HCEC 1CT (cell line): ENCODE measurements around the gene ELF3.
"Not testable (repeated sequence)": the region's sequence is repeated elsewhere in the genome, so short reads cannot be mapped to it uniquely, and the experiment has no call there.

ENCODE experiments used
- DNase-seq: peaks from one replicate; pipeline ENCODE4 v3.0.0-alpha.2; 2017

Gene ELF3

GRCh38 chr1:202010180-202011015 is at the start of gene ELF3:
ELF3 (plus strand) TSS chr1:202010587; CDS start chr1:202011137, 550 bp downstream.
- no peak for DNase-seq

- not testable (repeated sequence) for DNase-seq
Observed at GRCh38 chr1:201962382-201962781, 48.0 kb upstream of the ELF3 start.

GRCh38 chr1:201964261-201964660 is 46.1 kb upstream of the ELF3 start:
- DNase-seq: peak; percentile 72

GRCh38 chr1:201966171-201966570 is 44.2 kb upstream of the ELF3 start:
- DNase-seq: no peak

GRCh38 chr1:201968202-201968925 is 42.0 kb upstream of the ELF3 start:
- DNase-seq: no peak

DNA sequence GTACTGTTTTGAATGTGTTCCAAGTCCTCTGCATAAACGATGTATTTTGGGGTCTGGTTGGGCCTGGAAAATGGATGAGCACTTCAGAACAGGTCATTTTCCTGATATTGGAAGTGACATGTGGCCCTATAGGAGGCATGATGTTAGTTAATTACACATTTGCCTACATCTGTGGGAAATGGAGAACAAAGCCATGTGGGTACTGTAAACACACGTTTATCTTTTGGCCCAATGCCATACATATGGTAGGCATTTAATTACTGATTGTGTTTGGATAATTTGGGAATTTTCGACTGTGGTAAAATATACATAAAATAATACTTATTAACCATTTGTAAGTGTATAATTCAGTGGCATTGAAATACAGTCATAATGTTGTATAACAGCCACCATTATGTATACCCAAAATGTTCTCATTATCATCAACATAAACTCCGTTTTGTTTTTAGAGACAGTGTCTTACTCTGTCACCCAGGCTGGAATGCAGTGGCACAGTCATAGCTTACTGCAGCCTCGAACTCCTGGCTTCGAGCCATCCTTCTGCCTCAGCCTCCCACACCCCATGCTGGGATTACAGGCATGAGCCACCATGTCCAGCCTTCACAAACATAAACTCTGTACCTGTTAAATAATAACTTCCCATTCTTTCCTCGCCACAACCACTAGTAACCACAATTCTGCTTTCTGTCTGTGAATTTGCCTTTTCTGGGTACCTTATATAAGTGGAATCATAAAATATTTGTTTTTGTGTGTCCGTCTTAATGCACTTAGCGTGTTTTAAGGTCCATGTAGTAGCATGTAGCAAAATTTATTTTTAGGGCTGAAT is 39.8 kb upstream of the ELF3 start:
- no peak for DNase-seq

DNA sequence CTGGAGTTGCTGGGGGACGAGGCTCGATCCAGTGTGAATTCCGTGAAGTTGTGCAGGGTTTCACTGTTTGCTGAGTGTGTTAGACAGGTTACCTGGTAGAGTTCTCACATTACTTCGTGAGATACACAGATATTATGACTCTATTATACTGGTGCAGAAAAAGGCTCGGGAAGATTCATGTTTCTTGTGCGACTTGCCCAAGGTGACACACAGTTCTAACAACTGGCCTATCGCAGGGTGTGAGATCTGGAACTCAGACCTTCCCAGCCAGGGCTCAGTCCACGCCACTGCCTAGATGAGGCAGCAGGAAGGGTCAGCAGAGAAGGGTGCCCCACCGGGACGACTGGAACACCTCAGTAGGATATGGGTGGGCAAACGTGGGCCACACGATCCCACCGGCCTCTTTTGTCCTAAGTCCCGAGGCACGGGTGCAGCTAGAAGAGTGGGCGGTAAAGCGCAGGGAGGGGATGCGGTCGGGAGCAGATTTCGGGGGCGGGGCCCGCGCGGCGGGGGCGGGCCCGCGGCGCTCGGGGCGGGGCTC is 28.2 kb upstream of the ELF3 start:
- DNase-seq: no peak

DNA sequence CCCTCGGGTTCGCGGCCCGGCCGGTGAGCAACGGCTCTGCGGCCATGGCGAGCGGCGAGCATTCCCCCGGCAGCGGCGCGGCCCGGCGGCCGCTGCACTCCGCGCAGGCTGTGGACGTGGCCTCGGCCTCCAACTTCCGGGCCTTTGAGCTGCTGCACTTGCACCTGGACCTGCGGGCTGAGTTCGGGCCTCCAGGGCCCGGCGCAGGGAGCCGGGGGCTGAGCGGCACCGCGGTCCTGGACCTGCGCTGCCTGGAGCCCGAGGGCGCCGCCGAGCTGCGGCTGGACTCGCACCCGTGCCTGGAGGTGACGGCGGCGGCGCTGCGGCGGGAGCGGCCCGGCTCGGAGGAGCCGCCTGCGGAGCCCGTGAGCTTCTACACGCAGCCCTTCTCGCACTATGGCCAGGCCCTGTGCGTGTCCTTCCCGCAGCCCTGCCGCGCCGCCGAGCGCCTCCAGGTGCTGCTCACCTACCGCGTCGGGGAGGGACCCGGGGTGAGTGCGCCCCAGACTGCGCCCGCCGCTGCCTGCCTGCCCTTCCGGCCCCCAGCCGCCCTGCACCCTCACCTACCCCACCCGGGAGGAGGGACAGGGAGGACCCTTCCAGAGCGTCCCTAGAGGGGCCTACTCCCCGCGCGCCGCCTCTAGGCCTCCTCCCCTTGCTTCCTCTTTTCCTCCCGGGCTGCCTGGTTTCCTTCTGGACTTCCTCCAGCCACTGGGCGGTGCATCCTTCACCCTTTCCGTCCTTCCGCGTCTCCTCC is 27.6 kb upstream of the ELF3 start, which contains the start of gene RNPEP:
TSS of gene RNPEP (plus strand) at position 26 of the 757 bp plus-strand sequence. CDS start at position 45, 19 bp downstream.
- peak; percentile 84 for DNase-seq

GRCh38 chr1:201983380-201983805 is 27.0 kb upstream of the ELF3 start:
- no peak for DNase-seq

- DNase-seq: no peak
Observed at GRCh38 chr1:201984446-201984845, 25.9 kb upstream of the ELF3 start.

DNA sequence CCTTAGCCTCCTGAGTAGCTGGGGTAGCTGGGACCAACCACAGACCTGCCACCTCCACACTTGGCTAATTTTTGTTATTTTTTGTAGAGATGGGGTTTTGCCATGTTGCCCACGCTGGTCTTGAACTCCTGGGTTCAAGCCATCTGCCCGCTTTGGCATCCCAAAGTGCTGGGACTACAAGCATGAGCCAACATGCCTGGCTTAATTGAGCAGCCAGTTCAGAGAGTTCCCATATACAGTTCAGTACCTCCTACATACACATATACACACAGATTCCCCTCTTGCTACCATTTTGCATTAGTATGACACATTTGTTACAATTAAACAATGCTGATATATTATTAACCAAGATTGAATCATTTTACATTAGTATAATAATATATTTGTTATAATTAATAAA is 25.0 kb upstream of the ELF3 start:
- DNase-seq: no peak

DNA sequence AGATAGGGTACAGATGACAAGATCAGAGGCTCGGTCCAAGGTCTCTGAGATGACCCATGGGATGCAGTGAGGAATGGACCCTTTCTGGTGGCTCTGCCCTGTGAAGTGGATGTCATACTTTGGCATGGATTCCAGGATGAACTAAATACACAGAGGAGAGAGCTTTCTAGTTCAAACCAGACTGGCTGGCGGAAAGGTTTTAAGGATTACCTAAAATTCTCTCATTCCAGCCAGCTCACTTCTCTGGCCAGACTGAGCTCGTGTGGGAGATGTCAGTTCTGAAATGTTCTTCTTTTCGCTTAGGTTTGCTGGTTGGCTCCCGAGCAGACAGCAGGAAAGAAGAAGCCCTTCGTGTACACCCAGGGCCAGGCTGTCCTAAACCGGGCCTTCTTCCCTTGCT is 21.8 kb upstream of the ELF3 start:
- DNase-seq: no peak

DNA sequence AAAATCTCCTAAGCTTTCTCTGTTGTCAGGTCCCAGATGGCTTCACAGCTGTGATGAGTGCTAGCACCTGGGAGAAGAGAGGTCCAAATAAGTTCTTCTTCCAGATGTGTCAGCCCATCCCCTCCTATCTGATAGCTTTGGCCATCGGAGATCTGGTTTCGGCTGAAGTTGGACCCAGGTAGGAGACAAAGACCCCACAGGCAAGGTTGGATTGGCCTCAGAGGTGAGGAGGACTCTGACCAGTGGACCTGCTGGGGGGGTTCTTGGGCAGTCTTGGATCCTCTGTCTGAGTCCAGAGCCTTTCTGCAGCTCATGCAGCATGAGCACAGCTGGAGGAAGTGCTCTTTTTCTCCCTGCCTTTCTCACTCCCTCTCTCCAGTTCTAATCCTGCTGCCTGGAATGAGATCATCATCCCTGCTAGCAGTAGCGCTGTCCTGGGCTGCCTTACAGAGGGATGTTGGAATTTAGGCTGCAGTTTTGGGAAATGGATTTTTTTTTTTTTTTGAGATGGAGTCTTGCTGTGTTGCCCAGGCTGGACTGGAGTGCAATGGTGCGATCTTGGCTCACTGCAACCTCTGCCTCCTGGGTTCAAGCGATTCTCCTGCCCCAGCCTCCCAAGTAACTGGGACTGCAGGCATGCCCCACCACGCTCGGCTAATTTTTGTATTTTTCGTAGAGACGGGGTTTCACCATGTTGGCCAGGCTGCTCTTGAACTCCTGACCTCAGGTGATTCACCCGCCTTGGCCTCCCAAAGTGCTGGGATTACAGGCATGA is 20.8 kb upstream of the ELF3 start:
- DNase-seq: no peak

DNA sequence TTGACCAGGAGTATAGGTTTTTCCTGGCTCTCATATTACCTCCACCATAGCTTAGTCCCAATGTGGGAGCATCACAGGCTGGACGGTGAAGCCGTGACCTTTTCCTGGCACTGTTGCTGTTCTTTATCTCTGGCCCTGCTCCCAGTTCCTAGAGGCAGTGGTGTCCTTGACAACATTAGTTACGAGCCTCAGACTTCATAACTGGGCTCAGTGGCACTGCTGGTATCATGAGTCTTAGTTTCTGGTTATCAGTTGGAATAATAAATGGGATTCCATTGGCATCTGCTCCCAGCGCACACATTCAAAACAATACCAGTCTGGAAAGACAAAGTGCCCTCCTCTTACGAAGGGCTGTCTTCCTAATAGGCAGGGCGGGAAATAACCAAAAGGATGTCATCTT is 20.0 kb upstream of the ELF3 start:
- no peak for DNase-seq

GRCh38 chr1:201999625-202000238 is 10.7 kb upstream of the ELF3 start:
- peak; percentile 48 for DNase-seq

- DNase-seq: no peak
Observed at GRCh38 chr1:202002507-202002906, 7.9 kb upstream of the ELF3 start.

GRCh38 chr1:202004711-202005110 is 5.7 kb upstream of the ELF3 start:
- no peak for DNase-seq

- peak; percentile 22 for DNase-seq
Observed at GRCh38 chr1:202005958-202006357, 4.4 kb upstream of the ELF3 start.

DNA sequence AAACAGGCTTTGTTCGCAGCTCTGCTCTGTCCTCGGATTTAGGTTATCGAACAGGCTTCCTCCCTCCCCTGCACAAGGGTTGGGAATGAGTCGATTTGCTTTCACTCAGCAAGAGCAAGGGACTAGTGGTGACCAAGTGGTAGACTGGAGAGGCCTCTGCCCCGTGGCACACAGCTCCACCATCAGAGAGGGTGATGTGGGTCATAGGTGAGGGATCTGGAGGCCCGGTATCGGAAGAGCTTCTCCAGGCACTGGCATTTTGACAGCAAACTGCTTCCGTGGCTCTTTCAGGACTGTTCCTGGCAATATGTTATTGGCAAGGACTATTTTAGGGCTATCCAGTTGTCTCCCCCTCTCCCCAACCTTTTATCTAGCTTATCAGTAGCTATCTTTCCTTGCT is 3.1 kb upstream of the ELF3 start:
- no peak for DNase-seq

DNA sequence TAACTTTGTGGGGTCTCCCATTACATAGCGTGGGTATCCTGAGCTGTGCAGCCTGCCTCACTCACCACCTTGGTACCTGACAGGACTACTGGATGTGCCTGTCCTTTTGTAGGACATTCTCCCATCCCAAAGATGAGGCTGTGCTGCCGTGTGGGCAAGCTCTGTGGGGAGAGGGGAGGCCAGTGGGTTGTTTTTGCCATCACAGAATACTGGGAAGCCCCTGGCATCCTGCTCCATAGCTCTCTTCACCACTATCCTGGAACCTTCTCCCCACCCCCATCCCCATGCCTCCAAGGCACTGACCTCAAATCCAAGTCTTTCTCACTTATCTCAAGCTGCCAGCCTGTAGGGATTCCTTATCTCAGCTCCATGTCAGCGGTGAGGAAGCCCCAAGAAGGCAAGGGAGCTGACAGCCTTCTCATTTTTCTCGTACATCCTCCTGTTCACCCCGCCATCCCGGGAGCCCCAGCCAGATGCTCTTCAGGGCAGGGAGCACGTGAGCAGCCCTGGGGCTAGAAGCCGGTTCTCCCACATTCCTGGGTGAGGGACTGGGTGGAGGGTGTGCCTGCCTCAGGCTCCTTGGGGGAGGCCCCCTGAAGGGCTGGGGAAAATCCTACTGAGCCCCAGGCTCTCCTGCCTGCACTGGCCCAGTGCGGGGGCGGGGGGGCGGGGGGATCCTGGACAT is 2.4 kb upstream of the ELF3 start:
- no peak for DNase-seq
